ENCODE measurements around the gene SERPIND1. TPM values are rescaled to one million over a fixed set of nuclear protein-coding genes. Genes with fewer than 3 reads are reported as not detected.

SERPIND1 gene
- polyA plus RNA-seq, 3 donors = not detected

- intact Hi-C loops (cut with micrococcal nuclease) = no loop called here
- H3K4me3 ChIP-seq (replicated peaks in 1 of 3; ENCODE audit: low read depth in 2 of 3, low read length in 3 of 3) = no peak overlapping the region
- TF ChIP-seq CTCF (IDR thresholded peaks at IDR 0.05) = no peak
- H3K36me3 ChIP-seq (replicated peaks in 1 of 2; ENCODE audit: control insufficient read depth in 1 of 2, insufficient read depth in 2 of 2, low read length in 2 of 2) = peaks cover 62 to 86% of the 10 kb centered on the region in 2 donors
- no peak overlapping the region for H3K27ac Mint-ChIP-seq
- no peak overlapping the region for H3K4me3 Mint-ChIP-seq
- H3K27me3 Mint-ChIP-seq (ENCODE audit: low read depth in 3 of 3) = peaks cover 0 to 2% (median 0%) of the 10 kb centered on the region in 3 donors
- no peaks in the 10 kb centered on the region for H3K9me3 ChIP-seq (replicated peaks in 1 of 2; ENCODE audit: control insufficient read depth in 1 of 2, insufficient read depth in 1 of 2, low read length in 2 of 2)
- H3K4me1 ChIP-seq (ENCODE audit: control insufficient read depth in 1 of 2, insufficient read depth in 2 of 2, low read length in 2 of 2) = peaks cover 19 to 20% of the 10 kb centered on the region in 2 donors
- no peaks in the 10 kb centered on the region for H3K9me3 Mint-ChIP-seq
- no peak for DNase-seq
- no peak overlapping the region for H3K4me2 ChIP-seq (replicated peaks; ENCODE audit: extremely low read depth, low read length, poor library complexity, severe bottlenecking)
- H2AFZ ChIP-seq (ENCODE audit: insufficient read depth, low read depth, low read length, poor library complexity, severe bottlenecking) = no peak overlapping the region
- H3K4me1 Mint-ChIP-seq = peaks cover 28% of the 10 kb centered on the region
- H3K27ac ChIP-seq (ENCODE audit: low read depth in 1 of 2, low read length in 2 of 2) = no peak overlapping the region
- H3K79me2 ChIP-seq (ENCODE audit: insufficient read depth, low read length) = no peaks in the 10 kb centered on the region
- H3K27me3 ChIP-seq (ENCODE audit: control insufficient read depth in 2 of 2, insufficient read depth in 2 of 2, low read length in 2 of 2) = no peaks in the 10 kb centered on the region
- H3K9ac ChIP-seq (ENCODE audit: insufficient read depth, low read length, poor library complexity, severe bottlenecking) = no peak overlapping the region
- no peaks in the 10 kb centered on the region for H4K20me1 ChIP-seq (ENCODE audit: insufficient read depth, low read length)
- 100% methylated on average over 4 of the region's 7 CpGs for WGBS (ENCODE audit: insufficient coverage)
- peaks cover 68 to 91% of the 10 kb centered on the region in 2 donors for H3K36me3 Mint-ChIP-seq
These were observed 21.7 kb upstream of the SERPIND1 start for GRCh38 chr22:20752104-20752741.

- Mint-ChIP-seq H3K9me3 (no peaks in the 10 kb centered on the region), H3K4me3 (no peak overlapping the region), H3K4me1 (peaks cover 28% of the 10 kb centered on the region), H3K27ac (no peak overlapping the region), H3K27me3 (ENCODE audit: low read depth in 3 of 3) (peaks cover 0 to 2% (median 0%) of the 10 kb centered on the region in 3 donors), H3K36me3 (peaks cover 65 to 91% of the 10 kb centered on the region in 2 donors)
- Histone ChIP-seq H2AFZ (ENCODE audit: insufficient read depth, low read depth, low read length, poor library complexity, severe bottlenecking) (no peak overlapping the region), H3K27ac (ENCODE audit: low read depth in 1 of 2, low read length in 2 of 2) (no peak overlapping the region), H3K4me1 (ENCODE audit: control insufficient read depth in 1 of 2, insufficient read depth in 2 of 2, low read length in 2 of 2) (peaks cover 19 to 20% of the 10 kb centered on the region in 2 donors), H3K4me2 (replicated peaks; ENCODE audit: extremely low read depth, low read length, poor library complexity, severe bottlenecking) (no peak overlapping the region), H3K9me3 (replicated peaks in 1 of 2; ENCODE audit: control insufficient read depth in 1 of 2, insufficient read depth in 1 of 2, low read length in 2 of 2) (no peaks in the 10 kb centered on the region), H3K27me3 (ENCODE audit: control insufficient read depth in 2 of 2, insufficient read depth in 2 of 2, low read length in 2 of 2) (no peaks in the 10 kb centered on the region), H3K4me3 (replicated peaks in 1 of 3; ENCODE audit: low read depth in 2 of 3, low read length in 3 of 3) (no peak overlapping the region), H3K79me2 (ENCODE audit: insufficient read depth, low read length) (no peaks in the 10 kb centered on the region), H3K36me3 (replicated peaks in 1 of 2; ENCODE audit: control insufficient read depth in 1 of 2, insufficient read depth in 2 of 2, low read length in 2 of 2) (peaks cover 57 to 86% of the 10 kb centered on the region in 2 donors), H4K20me1 (ENCODE audit: insufficient read depth, low read length) (no peaks in the 10 kb centered on the region), H3K9ac (ENCODE audit: insufficient read depth, low read length, poor library complexity, severe bottlenecking) (no peak overlapping the region)
- no peak for DNase-seq
- no peak for TF ChIP-seq CTCF (IDR thresholded peaks at IDR 0.05)
- 97% methylated on average over 6 of the region's 10 CpGs for WGBS (ENCODE audit: insufficient coverage)
- intact Hi-C loops (cut with micrococcal nuclease) = no loop called here
These were observed 21.0 kb upstream of the SERPIND1 start for GRCh38 chr22:20752873-20753272.

Data from CD14-positive monocyte (primary cell).